ENCODE measurements around the gene LEMD3. TPM values are rescaled to one million over a fixed set of nuclear protein-coding genes. Genes with fewer than 3 reads are reported as not detected.

Gene LEMD3
- total RNA-seq, 1 donor from 2014 or later = 20.9 TPM

DNA sequence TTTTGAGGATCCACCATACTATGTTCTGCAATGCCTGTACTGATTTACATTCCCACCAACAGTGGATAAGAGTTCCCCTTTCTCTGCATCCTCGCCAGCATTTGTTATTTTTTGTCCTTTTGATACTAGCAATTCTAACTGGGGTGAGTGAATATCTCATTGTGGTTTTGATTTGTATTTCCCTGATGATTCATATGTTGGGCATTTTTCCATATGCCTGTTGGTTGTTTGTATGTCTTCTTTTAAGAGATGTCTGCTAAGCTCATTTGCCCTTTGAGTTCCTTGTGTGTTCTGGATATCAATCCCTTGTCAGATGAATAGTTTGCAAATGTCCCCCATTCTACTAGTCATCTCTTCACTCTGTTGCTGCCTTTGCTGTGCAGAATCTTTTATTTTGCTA, 60.1 kb downstream of the LEMD3 start:
- H3K4me1 Mint-ChIP-seq (ENCODE audit: low read depth, unreplicated experiment) = peaks cover 7% of the 10 kb centered on the region

DNA sequence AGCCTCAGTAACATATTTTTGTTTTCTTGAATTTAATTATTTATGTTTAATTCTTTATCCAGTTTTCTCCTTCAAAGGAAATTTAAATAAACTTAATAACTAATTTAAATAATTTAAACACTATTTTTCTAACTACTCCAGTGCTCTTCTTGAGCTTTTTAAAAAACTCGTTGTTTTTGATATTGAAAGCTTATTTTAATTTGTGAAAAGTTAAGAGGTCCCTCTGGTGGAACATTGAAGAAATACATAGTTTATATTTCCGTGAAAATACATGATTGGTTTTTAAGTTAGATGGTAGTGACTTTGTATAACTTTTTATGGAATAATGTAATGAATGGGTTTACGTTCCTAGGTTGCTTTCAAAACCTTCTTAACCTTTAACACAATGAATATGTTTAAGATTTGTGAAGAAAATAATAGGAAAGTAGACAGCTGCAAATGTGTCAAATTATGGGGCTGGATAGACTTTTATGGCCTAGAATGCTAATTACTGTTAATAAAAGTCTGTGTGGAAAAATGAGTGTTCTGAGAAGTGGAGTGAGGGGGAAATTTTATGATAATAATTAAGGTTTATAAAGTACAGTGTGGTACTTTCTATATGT, 63.2 kb downstream of the LEMD3 start:
- no peak overlapping the region for H3K4me3 Mint-ChIP-seq (ENCODE audit: unreplicated experiment)
- Histone ChIP-seq H3K27ac (ENCODE audit: low read depth, low read length) (no peak overlapping the region), H3K79me2 (ENCODE audit: insufficient read depth, low read length) (peaks cover 14% of the 10 kb centered on the region), H3K4me1 (ENCODE audit: insufficient read depth, low read length) (no peaks in the 10 kb centered on the region), H3K36me3 (ENCODE audit: insufficient read depth, low read length) (no peaks in the 10 kb centered on the region), H3K9me3 (ENCODE audit: insufficient read depth, low read depth, low read length) (no peaks in the 10 kb centered on the region), H3K9ac (ENCODE audit: low read length) (no peak overlapping the region), H3K4me3 (ENCODE audit: insufficient read depth, low read depth, low read length) (no peak overlapping the region), H3K27me3 (ENCODE audit: insufficient read depth, low read length) (no peaks in the 10 kb centered on the region), H4K20me1 (ENCODE audit: insufficient read depth, low read length) (peaks cover 14% of the 10 kb centered on the region), H2AFZ (ENCODE audit: low read depth, low read length) (no peak overlapping the region), H3K4me2 (ENCODE audit: low read length) (no peak overlapping the region)
- H3K9me3 Mint-ChIP-seq (ENCODE audit: unreplicated experiment) = no peaks in the 10 kb centered on the region
- TF ChIP-seq, protein P1, sequence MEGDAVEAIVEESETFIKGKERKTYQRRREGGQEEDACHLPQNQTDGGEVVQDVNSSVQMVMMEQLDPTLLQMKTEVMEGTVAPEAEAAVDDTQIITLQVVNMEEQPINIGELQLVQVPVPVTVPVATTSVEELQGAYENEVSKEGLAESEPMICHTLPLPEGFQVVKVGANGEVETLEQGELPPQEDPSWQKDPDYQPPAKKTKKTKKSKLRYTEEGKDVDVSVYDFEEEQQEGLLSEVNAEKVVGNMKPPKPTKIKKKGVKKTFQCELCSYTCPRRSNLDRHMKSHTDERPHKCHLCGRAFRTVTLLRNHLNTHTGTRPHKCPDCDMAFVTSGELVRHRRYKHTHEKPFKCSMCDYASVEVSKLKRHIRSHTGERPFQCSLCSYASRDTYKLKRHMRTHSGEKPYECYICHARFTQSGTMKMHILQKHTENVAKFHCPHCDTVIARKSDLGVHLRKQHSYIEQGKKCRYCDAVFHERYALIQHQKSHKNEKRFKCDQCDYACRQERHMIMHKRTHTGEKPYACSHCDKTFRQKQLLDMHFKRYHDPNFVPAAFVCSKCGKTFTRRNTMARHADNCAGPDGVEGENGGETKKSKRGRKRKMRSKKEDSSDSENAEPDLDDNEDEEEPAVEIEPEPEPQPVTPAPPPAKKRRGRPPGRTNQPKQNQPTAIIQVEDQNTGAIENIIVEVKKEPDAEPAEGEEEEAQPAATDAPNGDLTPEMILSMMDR (IDR thresholded peaks at IDR 0.05; ENCODE audit: insufficient read depth, low read depth, low read length) = peak; percentile 28
- TF ChIP-seq EZH2 (IDR thresholded peaks at IDR 0.05; ENCODE audit: insufficient read depth, low read length) = no peak
- H3K36me3 Mint-ChIP-seq (ENCODE audit: low read depth, unreplicated experiment) = peaks cover 15% of the 10 kb centered on the region
- peak; percentile 15 for DNase-seq (ENCODE audit: low read depth)
- H3K27me3 Mint-ChIP-seq (ENCODE audit: low read depth, unreplicated experiment) = no peaks in the 10 kb centered on the region
- peaks cover 7% of the 10 kb centered on the region for H3K4me1 Mint-ChIP-seq (ENCODE audit: low read depth, unreplicated experiment)
- FAIRE-seq = no peak
- H3K27ac Mint-ChIP-seq (ENCODE audit: unreplicated experiment) = no peak overlapping the region

More for the DNA sequence above, 60.1 kb downstream of the LEMD3 start:
- Mint-ChIP-seq H3K4me3 (ENCODE audit: unreplicated experiment) (no peak overlapping the region), H3K36me3 (ENCODE audit: low read depth, unreplicated experiment) (peaks cover 35% of the 10 kb centered on the region), H3K27me3 (ENCODE audit: low read depth, unreplicated experiment) (no peaks in the 10 kb centered on the region), H3K9me3 (ENCODE audit: unreplicated experiment) (peaks cover 3% of the 10 kb centered on the region), H3K27ac (ENCODE audit: unreplicated experiment) (no peak overlapping the region)
- Histone ChIP-seq H3K4me2 (ENCODE audit: low read length) (no peak overlapping the region), H3K9ac (ENCODE audit: low read length) (no peak overlapping the region), H3K4me1 (ENCODE audit: insufficient read depth, low read length) (no peaks in the 10 kb centered on the region), H3K27ac (ENCODE audit: low read depth, low read length) (no peak overlapping the region), H4K20me1 (ENCODE audit: insufficient read depth, low read length) (peaks cover 26% of the 10 kb centered on the region), H3K9me3 (ENCODE audit: insufficient read depth, low read depth, low read length) (no peaks in the 10 kb centered on the region), H3K27me3 (ENCODE audit: insufficient read depth, low read length) (no peaks in the 10 kb centered on the region), H3K4me3 (ENCODE audit: insufficient read depth, low read depth, low read length) (no peak overlapping the region), H3K79me2 (ENCODE audit: insufficient read depth, low read length) (peaks cover 22% of the 10 kb centered on the region), H3K36me3 (ENCODE audit: insufficient read depth, low read length) (no peaks in the 10 kb centered on the region), H2AFZ (ENCODE audit: low read depth, low read length) (no peak overlapping the region)
- FAIRE-seq (peak; percentile 9), DNase-seq (ENCODE audit: low read depth) (peak; percentile 67)
- no peak for TF ChIP-seq EZH2 (IDR thresholded peaks at IDR 0.05; ENCODE audit: insufficient read depth, low read length)
- TF ChIP-seq, protein P1 (IDR thresholded peaks at IDR 0.05; ENCODE audit: insufficient read depth, low read depth, low read length) = no peak

DNA sequence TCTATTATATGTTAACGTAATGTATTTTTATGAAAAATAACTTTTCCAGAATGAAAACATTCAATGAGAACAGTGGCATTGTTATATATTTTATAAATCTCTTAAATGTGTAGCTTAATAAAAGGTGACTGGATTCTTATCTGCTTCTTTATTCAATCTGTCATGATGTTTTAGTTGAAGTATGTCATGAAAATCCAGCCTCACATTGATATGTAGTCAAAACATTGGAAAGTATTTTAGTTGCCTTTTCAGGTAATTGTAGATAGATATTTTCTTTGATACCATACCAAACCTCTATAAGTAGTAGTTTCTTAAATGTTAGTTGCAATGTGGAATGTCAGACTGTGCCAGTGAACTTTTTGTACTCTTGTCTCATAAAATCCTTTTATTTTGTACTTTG, 67.8 kb downstream of the LEMD3 start:
- Mint-ChIP-seq H3K4me1 (ENCODE audit: low read depth, unreplicated experiment) (no peaks in the 10 kb centered on the region), H3K27ac (ENCODE audit: unreplicated experiment) (no peak overlapping the region), H3K27me3 (ENCODE audit: low read depth, unreplicated experiment) (no peaks in the 10 kb centered on the region), H3K9me3 (ENCODE audit: unreplicated experiment) (no peaks in the 10 kb centered on the region), H3K36me3 (ENCODE audit: low read depth, unreplicated experiment) (peaks cover 2% of the 10 kb centered on the region), H3K4me3 (ENCODE audit: unreplicated experiment) (no peak overlapping the region)
- Histone ChIP-seq H3K4me1 (ENCODE audit: insufficient read depth, low read length) (no peaks in the 10 kb centered on the region), H3K9me3 (ENCODE audit: insufficient read depth, low read depth, low read length) (no peaks in the 10 kb centered on the region), H3K27ac (ENCODE audit: low read depth, low read length) (no peak overlapping the region), H3K4me3 (ENCODE audit: insufficient read depth, low read depth, low read length) (no peak overlapping the region), H3K4me2 (ENCODE audit: low read length) (no peak overlapping the region), H4K20me1 (ENCODE audit: insufficient read depth, low read length) (peaks cover 8% of the 10 kb centered on the region), H3K9ac (ENCODE audit: low read length) (no peak overlapping the region), H3K27me3 (ENCODE audit: insufficient read depth, low read length) (no peaks in the 10 kb centered on the region), H2AFZ (ENCODE audit: low read depth, low read length) (no peak overlapping the region), H3K79me2 (ENCODE audit: insufficient read depth, low read length) (no peaks in the 10 kb centered on the region), H3K36me3 (ENCODE audit: insufficient read depth, low read length) (peaks cover 10% of the 10 kb centered on the region)
- no peak for TF ChIP-seq EZH2 (IDR thresholded peaks at IDR 0.05; ENCODE audit: insufficient read depth, low read length)
- TF ChIP-seq, protein P1 (IDR thresholded peaks at IDR 0.05; ENCODE audit: insufficient read depth, low read depth, low read length) = no peak
- DNase-seq (ENCODE audit: low read depth) (no peak), FAIRE-seq (no peak)
